DND-41 (cell line): ENCODE results near the gene HSPG2.

ENCODE experiments used
- ATAC-seq: fragments of 200-7000 bp; cut with Tn5 transposase; 3 replicates; pipeline ENCODE4 v1.9.1; 2021; ENCODE audit warnings: low read depth; ENCODE audit not compliant: insufficient read depth
- DNase-seq: peaks from one replicate; pipeline ENCODE4 v3.0.0-alpha.2; 2020
- H2AFZ ChIP-seq: 2 replicates; pipeline ENCODE4 v1.6.0; 2012; ENCODE audit warnings: low read depth, low read length
- H3K27ac ChIP-seq: 2 replicates; pipeline ENCODE4 v1.5.1; 2012; ENCODE audit warnings: low read length, inconsistent platforms
- H3K27me3 ChIP-seq: fragments of 200-600 bp; sonication (generic); 2 replicates; pipeline ENCODE4 v1.6.0; 2012; ENCODE audit warnings: low read length, mild to moderate bottlenecking, inconsistent platforms; ENCODE audit not compliant: insufficient read depth, poor library complexity
- H3K36me3 ChIP-seq: 2 replicates; pipeline ENCODE4 v1.5.1; 2012; ENCODE audit warnings: low read length, inconsistent platforms; ENCODE audit not compliant: insufficient read depth
- H3K4me1 ChIP-seq: 2 replicates; pipeline ENCODE4 v1.5.1; 2012; ENCODE audit warnings: mild to moderate bottlenecking, low read length; ENCODE audit not compliant: insufficient read depth
- H3K4me2 ChIP-seq: 2 replicates; pipeline ENCODE4 v1.6.0; 2012; ENCODE audit warnings: mild to moderate bottlenecking, moderate library complexity, low read length, inconsistent platforms; ENCODE audit not compliant: insufficient read depth
- H3K4me3 ChIP-seq, 2 experiments: fragments of 200-600 bp in 1 of 2; shearing (Covaris generic) in 1 of 2; 2 replicates each; pipeline ENCODE4 v1.5.1; 2012 to 2016; ENCODE audit warnings: inconsistent platforms in 2 of 2, low read length in 2 of 2, mild to moderate bottlenecking in 2 of 2, low read depth in 1 of 2, moderate library complexity in 1 of 2
- H3K79me2 ChIP-seq: 2 replicates; pipeline ENCODE4 v1.6.0; 2012; ENCODE audit warnings: low read length, inconsistent platforms; ENCODE audit not compliant: insufficient read depth
- H3K9ac ChIP-seq: 2 replicates; pipeline ENCODE4 v1.6.0; 2012; ENCODE audit warnings: low read depth, mild to moderate bottlenecking, inconsistent platforms, low read length, moderate library complexity
- H3K9me3 ChIP-seq: 2 replicates; pipeline ENCODE4 v1.5.1; 2012; ENCODE audit warnings: low read length, moderate library complexity, mild to moderate bottlenecking, inconsistent platforms; ENCODE audit not compliant: insufficient read depth, severe bottlenecking
- H4K20me1 ChIP-seq: 2 replicates; pipeline ENCODE4 v1.6.0; 2012; ENCODE audit warnings: low read length; ENCODE audit not compliant: insufficient read depth
- CTCF ChIP-seq: IDR thresholded peaks from 2 replicates; pipeline ENCODE4 v1.5.1; 2012; ENCODE audit warnings: borderline replicate concordance, low read length, moderate library complexity, mild to moderate bottlenecking; ENCODE audit not compliant: poor library complexity, severe bottlenecking; ENCODE audit errors: extremely low read depth
- EZH2 ChIP-seq: IDR thresholded peaks from 3 replicates; pipeline ENCODE4 v1.6.1; 2012; ENCODE audit warnings: borderline replicate concordance, low read depth, mild to moderate bottlenecking, moderate library complexity, low read length, inconsistent platforms; ENCODE audit not compliant: severe bottlenecking

Gene HSPG2

GRCh38 chr1:21932127-21932526, 5.0 kb downstream of the HSPG2 start:
- no peaks in the 10 kb centered on the region for H3K27me3 ChIP-seq
- no peaks in the 10 kb centered on the region for H3K4me1 ChIP-seq
- no peak overlapping the region for H3K27ac ChIP-seq
- no peaks in the 10 kb centered on the region for H3K79me2 ChIP-seq
- ATAC-seq, result no peak
- H3K36me3 ChIP-seq, result no peaks in the 10 kb centered on the region
- no peaks in the 10 kb centered on the region for H4K20me1 ChIP-seq
- DNase-seq, result no peak
- H2AFZ ChIP-seq, result no peak overlapping the region
- no peak overlapping the region for H3K9ac ChIP-seq
- no peaks in the 10 kb centered on the region for H3K9me3 ChIP-seq
- H3K4me3 ChIP-seq, result no peak overlapping the region
- TF ChIP-seq EZH2 (no peak), CTCF (no peak)
- no peak overlapping the region for H3K4me2 ChIP-seq

GRCh38 chr1:21931171-21932093, 5.7 kb downstream of the HSPG2 start:
- no peak for DNase-seq
- no peaks in the 10 kb centered on the region for H3K79me2 ChIP-seq
- no peak overlapping the region for H3K4me2 ChIP-seq
- no peak overlapping the region for H3K4me3 ChIP-seq
- H2AFZ ChIP-seq, result no peak overlapping the region
- TF ChIP-seq EZH2 (no peak), CTCF (no peak)
- H3K9me3 ChIP-seq, result no peaks in the 10 kb centered on the region
- no peak overlapping the region for H3K27ac ChIP-seq
- ATAC-seq, result no peak
- no peaks in the 10 kb centered on the region for H4K20me1 ChIP-seq
- H3K4me1 ChIP-seq, result no peaks in the 10 kb centered on the region
- no peak overlapping the region for H3K9ac ChIP-seq
- no peaks in the 10 kb centered on the region for H3K27me3 ChIP-seq
- H3K36me3 ChIP-seq, result no peaks in the 10 kb centered on the region

- Histone ChIP-seq H3K4me2 (no peak overlapping the region), H3K36me3 (no peaks in the 10 kb centered on the region), H3K4me3 (no peak overlapping the region), H3K9ac (no peak overlapping the region), H3K9me3 (no peaks in the 10 kb centered on the region), H3K79me2 (no peaks in the 10 kb centered on the region), H4K20me1 (no peaks in the 10 kb centered on the region), H3K27me3 (no peaks in the 10 kb centered on the region), H2AFZ (no peak overlapping the region), H3K27ac (no peak overlapping the region), H3K4me1 (no peaks in the 10 kb centered on the region)
- no peak for DNase-seq
- TF ChIP-seq EZH2 (no peak), CTCF (no peak)
- no peak for ATAC-seq
These were observed 6.4 kb downstream of the HSPG2 start for GRCh38 chr1:21930629-21931170.
